A549 (cell line): ENCODE data around the gene SFXN3.

Experiments
- FOXS1 ChIP-seq: fragments of 250-450 bp; sonication (Bioruptor Pico); IDR thresholded peaks from 2 replicates; pipeline ENCODE4 v1.5.0; 2020; ENCODE audit warnings: mild to moderate bottlenecking, moderate library complexity
- JUN ChIP-seq, 2 experiments: fragments of >200 bp; sonication (Bioruptor Twin); formaldehyde crosslinking; IDR thresholded peaks; 2 replicates in 1 of 2; 3 replicates in 1 of 2; pipeline ENCODE4 v1.6.1; 2016 to 2017
- PHF8 ChIP-seq: fragments of 200-600 bp; sonication (generic); IDR thresholded peaks from 2 replicates; pipeline ENCODE4 v1.6.1; 2016; ENCODE audit warnings: low read depth, mild to moderate bottlenecking, antibody characterized with exemption, moderate library complexity, borderline replicate concordance
- POLR2A ChIP-seq: IDR thresholded peaks from 2 replicates; pipeline ENCODE4 v1.6.1; 2012; ENCODE audit warnings: mild to moderate bottlenecking, low read length
- TF ChIP-seq, protein P1 (sequence below): fragments of >200 bp; sonication (Bioruptor Twin); formaldehyde crosslinking; IDR thresholded peaks from 3 replicates; pipeline ENCODE4 v1.5.1; 2016

- TF ChIP-seq PHF8 (no peak), POLR2A (no peak), FOXS1 (no peak), JUN (IDR thresholded peaks at IDR 0.05) (no peak)
- TF ChIP-seq, protein P1, sequence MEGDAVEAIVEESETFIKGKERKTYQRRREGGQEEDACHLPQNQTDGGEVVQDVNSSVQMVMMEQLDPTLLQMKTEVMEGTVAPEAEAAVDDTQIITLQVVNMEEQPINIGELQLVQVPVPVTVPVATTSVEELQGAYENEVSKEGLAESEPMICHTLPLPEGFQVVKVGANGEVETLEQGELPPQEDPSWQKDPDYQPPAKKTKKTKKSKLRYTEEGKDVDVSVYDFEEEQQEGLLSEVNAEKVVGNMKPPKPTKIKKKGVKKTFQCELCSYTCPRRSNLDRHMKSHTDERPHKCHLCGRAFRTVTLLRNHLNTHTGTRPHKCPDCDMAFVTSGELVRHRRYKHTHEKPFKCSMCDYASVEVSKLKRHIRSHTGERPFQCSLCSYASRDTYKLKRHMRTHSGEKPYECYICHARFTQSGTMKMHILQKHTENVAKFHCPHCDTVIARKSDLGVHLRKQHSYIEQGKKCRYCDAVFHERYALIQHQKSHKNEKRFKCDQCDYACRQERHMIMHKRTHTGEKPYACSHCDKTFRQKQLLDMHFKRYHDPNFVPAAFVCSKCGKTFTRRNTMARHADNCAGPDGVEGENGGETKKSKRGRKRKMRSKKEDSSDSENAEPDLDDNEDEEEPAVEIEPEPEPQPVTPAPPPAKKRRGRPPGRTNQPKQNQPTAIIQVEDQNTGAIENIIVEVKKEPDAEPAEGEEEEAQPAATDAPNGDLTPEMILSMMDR = no peak
Observed at GRCh38 chr10:100988166-100988565, 42.9 kb upstream of the SFXN3 start.
